ENCODE data around the gene GLRX. TPM values are rescaled to one million over a fixed set of nuclear protein-coding genes. Genes with fewer than 3 reads are reported as not detected.

GLRX gene
- total RNA-seq, 4 donors from 2014 or later, result 1,042 to 2,721 (median 1,859) TPM

GRCh38 chr5:95800553-95800952 is 22.0 kb downstream of the GLRX start:
- Histone ChIP-seq H3K27ac (no peak overlapping the region), H3K27me3 (no peaks in the 10 kb centered on the region), H3K4me3 (no peak overlapping the region), H3K9me3 (no peaks in the 10 kb centered on the region), H3K36me3 (no peaks in the 10 kb centered on the region), H3K4me1 (peaks cover 7 to 23% of the 10 kb centered on the region in 2 donors)
- intact Hi-C loops (cut with DNase I; ENCODE audit: low total_unique reads) (no loop called here), in situ Hi-C loops (cut with MboI; ENCODE audit: low sequenced_read_pairs in 4 of 4) (no loop called here)
- TF ChIP-seq POLR2A (IDR thresholded peaks at IDR 0.05) (no peak), CTCF (IDR thresholded peaks at IDR 0.05 in 4 of 5, conservative IDR thresholded peaks at IDR 0.05 in 1 of 5) (no peak)
- DNase-seq (no peak), ATAC-seq (no peak)

- Histone ChIP-seq H3K4me3 (no peak overlapping the region), H3K4me1 (peaks cover 7 to 23% of the 10 kb centered on the region in 2 donors), H3K36me3 (peaks cover 0 to 5% of the 10 kb centered on the region in 2 donors), H3K9me3 (no peaks in the 10 kb centered on the region), H3K27ac (no peak overlapping the region), H3K27me3 (no peaks in the 10 kb centered on the region)
- in situ Hi-C loops (cut with MboI; ENCODE audit: low sequenced_read_pairs in 4 of 4) (loop anchor here in 1 of 4 donors (25.0 kb wide), 1 partner anchor 538 kb away; no protein-coding TSS in a partner anchor), intact Hi-C loops (cut with DNase I; ENCODE audit: low total_unique reads) (no loop called here)
- DNase-seq (no peak), ATAC-seq (no peak)
- TF ChIP-seq CTCF (IDR thresholded peaks at IDR 0.05 in 4 of 5, conservative IDR thresholded peaks at IDR 0.05 in 1 of 5), result no peak
- TF ChIP-seq POLR2A (IDR thresholded peaks at IDR 0.05), result no peak
These were observed 23.2 kb downstream of the GLRX start for GRCh38 chr5:95799191-95799835.

GRCh38 chr5:95798545-95798944 is 24.0 kb downstream of the GLRX start:
- Histone ChIP-seq H3K4me1 (peaks cover 7 to 19% of the 10 kb centered on the region in 2 donors), H3K9me3 (no peaks in the 10 kb centered on the region), H3K36me3 (peaks cover 0 to 13% of the 10 kb centered on the region in 2 donors), H3K4me3 (no peak overlapping the region), H3K27me3 (no peaks in the 10 kb centered on the region), H3K27ac (no peak overlapping the region)
- TF ChIP-seq CTCF (IDR thresholded peaks at IDR 0.05 in 4 of 5, conservative IDR thresholded peaks at IDR 0.05 in 1 of 5) (no peak), POLR2A (IDR thresholded peaks at IDR 0.05) (no peak)
- in situ Hi-C loops (cut with MboI; ENCODE audit: low sequenced_read_pairs in 4 of 4) (loop anchor here in 1 of 4 donors (25.0 kb wide), 1 partner anchor 539 kb away; no protein-coding TSS in a partner anchor), intact Hi-C loops (cut with DNase I; ENCODE audit: low total_unique reads) (no loop called here)
- no peak for ATAC-seq
- no peak for DNase-seq

GRCh38 chr5:95798048-95798447 is 24.5 kb downstream of the GLRX start:
- Histone ChIP-seq H3K4me1 (peaks cover 4 to 14% of the 10 kb centered on the region in 2 donors), H3K27me3 (no peaks in the 10 kb centered on the region), H3K36me3 (peaks cover 0 to 18% of the 10 kb centered on the region in 2 donors), H3K27ac (no peak overlapping the region), H3K4me3 (no peak overlapping the region), H3K9me3 (no peaks in the 10 kb centered on the region)
- ATAC-seq, result no peak
- in situ Hi-C loops (cut with MboI; ENCODE audit: low sequenced_read_pairs in 4 of 4), result loop anchor here in 1 of 4 donors (25.0 kb wide), 1 partner anchor 539 kb away; no protein-coding TSS in a partner anchor
- no peak for TF ChIP-seq POLR2A (IDR thresholded peaks at IDR 0.05)
- no peak for TF ChIP-seq CTCF (IDR thresholded peaks at IDR 0.05 in 4 of 5, conservative IDR thresholded peaks at IDR 0.05 in 1 of 5)
- intact Hi-C loops (cut with DNase I; ENCODE audit: low total_unique reads), result no loop called here
- DNase-seq, result no peak
